CD1c-positive myeloid dendritic cell (primary cell): Measurements from ENCODE around the gene LRRC3C.
"Not testable (repeated sequence)": the region's sequence is repeated elsewhere in the genome, so short reads cannot be mapped to it uniquely, and the experiment has no call there.

Source experiments
- DNase-seq: peaks from one replicate; pipeline ENCODE4 v3.0.0-alpha.2; 2016; ENCODE audit errors: extremely low spot score

The LRRC3C gene

GRCh38 chr17:39927101-39927928 is at the start of gene LRRC3C, which contains the start of gene ORMDL3:
TSS of gene LRRC3C (plus strand) at chr17:39927732. CDS start at chr17:39941524, 13,792 bp downstream.
TSS of gene ORMDL3 (minus strand) at chr17:39927601. CDS start at chr17:39924203, 3,398 bp downstream.
- DNase-seq = peak; percentile 96

GRCh38 chr17:39886102-39886501 is 41.4 kb upstream of the LRRC3C start:
- DNase-seq = not testable (repeated sequence)

- DNase-seq = no peak
These were observed 40.5 kb upstream of the LRRC3C start for GRCh38 chr17:39887078-39887477.

GRCh38 chr17:39889200-39889599 is 38.3 kb upstream of the LRRC3C start:
- no peak for DNase-seq

GRCh38 chr17:39894681-39895376 is 32.7 kb upstream of the LRRC3C start:
- no peak for DNase-seq

- DNase-seq = no peak
These were observed 29.4 kb upstream of the LRRC3C start for GRCh38 chr17:39898088-39898487.

GRCh38 chr17:39899215-39899614 is 28.3 kb upstream of the LRRC3C start:
- DNase-seq = no peak

GRCh38 chr17:39902027-39902426 is 25.5 kb upstream of the LRRC3C start:
- not testable (repeated sequence) for DNase-seq

- no peak for DNase-seq
These were observed 24.2 kb upstream of the LRRC3C start for GRCh38 chr17:39903158-39903884.

- DNase-seq = no peak
These were observed 22.6 kb upstream of the LRRC3C start for GRCh38 chr17:39904990-39905288.

GRCh38 chr17:39908789-39909352 is 18.7 kb upstream of the LRRC3C start:
- no peak for DNase-seq

GRCh38 chr17:39913989-39914388 is 13.5 kb upstream of the LRRC3C start:
- DNase-seq = no peak

GRCh38 chr17:39915559-39915958 is 12.0 kb upstream of the LRRC3C start:
- no peak for DNase-seq

GRCh38 chr17:39916918-39917317 is 10.6 kb upstream of the LRRC3C start:
- no peak for DNase-seq

GRCh38 chr17:39919087-39919683 is 8.3 kb upstream of the LRRC3C start:
- DNase-seq = no peak

- no peak for DNase-seq
These were observed 7.0 kb upstream of the LRRC3C start for GRCh38 chr17:39920218-39921210.

GRCh38 chr17:39921323-39921722 is 6.2 kb upstream of the LRRC3C start:
- peak; percentile 8 for DNase-seq

GRCh38 chr17:39922006-39922405 is 5.5 kb upstream of the LRRC3C start:
- no peak for DNase-seq

- DNase-seq = no peak
These were observed 4.3 kb upstream of the LRRC3C start for GRCh38 chr17:39923230-39923629.
